Thyroid gland (tissue), 4 donors: ENCODE data around the gene METRNL.
A peak's percentile ranks its signal among the peaks of the same experiment; 100 is the strongest.

Experiments
- CTCF ChIP-seq, 6 experiments: fragments of 200-600 bp in 3 of 6; fragments of 450-650 bp in 3 of 6; sonication (generic) in 3 of 6; IDR thresholded peaks; one replicate each; pipeline ENCODE4 v1.5.1; 2016 to 2019; ENCODE audit warnings: antibody characterized with exemption in 6 of 6, mild to moderate bottlenecking in 2 of 6, inconsistent platforms in 1 of 6, moderate library complexity in 1 of 6
- POLR2A ChIP-seq, 2 donors: fragments of 450-650 bp; IDR thresholded peaks; one replicate each; pipeline ENCODE4 v1.6.1; 2017; ENCODE audit warnings: antibody characterized with exemption in 2 of 2, mild to moderate bottlenecking in 2 of 2, moderate library complexity in 1 of 2

- TF ChIP-seq CTCF (IDR thresholded peaks at IDR 0.05) (peak in 1 of 6 experiments; percentile 18), POLR2A (IDR thresholded peaks at IDR 0.05) (peak in 1 of 2 donors; percentile 88)
These were observed 27.8 kb upstream of the METRNL start for GRCh38 chr17:83051396-83052240.
